Measurements from ENCODE around the gene DPYSL4.
A peak's percentile ranks its signal among the peaks of the same experiment; 100 is the strongest.

Gene DPYSL4

DNA sequence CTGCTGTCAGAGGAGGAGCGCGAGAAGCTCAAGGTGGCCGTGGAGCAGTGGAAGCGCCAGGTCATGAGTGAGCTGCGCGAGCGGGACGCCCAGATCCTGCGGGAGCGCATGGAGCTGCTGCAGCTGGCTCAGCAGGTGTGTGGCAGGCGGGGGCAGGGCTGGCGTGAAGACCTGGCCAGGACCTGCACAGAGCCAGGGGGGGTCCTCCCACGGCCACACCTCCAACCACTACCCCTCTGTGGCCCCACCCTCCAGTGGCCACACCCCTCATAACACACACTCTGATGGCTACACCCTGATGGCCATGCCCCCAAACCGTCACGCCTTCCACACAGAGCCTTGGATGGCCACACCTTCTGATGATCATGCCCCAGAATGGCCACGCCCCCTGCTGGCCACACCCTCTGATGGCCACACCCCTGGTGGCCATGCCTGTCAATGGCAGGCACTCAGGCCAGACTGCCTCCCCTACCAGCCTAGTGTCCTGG, 23.4 kb upstream of the DPYSL4 start:
- DNase-seq (ENCODE audit: low spot score): peak; percentile 89

DNA sequence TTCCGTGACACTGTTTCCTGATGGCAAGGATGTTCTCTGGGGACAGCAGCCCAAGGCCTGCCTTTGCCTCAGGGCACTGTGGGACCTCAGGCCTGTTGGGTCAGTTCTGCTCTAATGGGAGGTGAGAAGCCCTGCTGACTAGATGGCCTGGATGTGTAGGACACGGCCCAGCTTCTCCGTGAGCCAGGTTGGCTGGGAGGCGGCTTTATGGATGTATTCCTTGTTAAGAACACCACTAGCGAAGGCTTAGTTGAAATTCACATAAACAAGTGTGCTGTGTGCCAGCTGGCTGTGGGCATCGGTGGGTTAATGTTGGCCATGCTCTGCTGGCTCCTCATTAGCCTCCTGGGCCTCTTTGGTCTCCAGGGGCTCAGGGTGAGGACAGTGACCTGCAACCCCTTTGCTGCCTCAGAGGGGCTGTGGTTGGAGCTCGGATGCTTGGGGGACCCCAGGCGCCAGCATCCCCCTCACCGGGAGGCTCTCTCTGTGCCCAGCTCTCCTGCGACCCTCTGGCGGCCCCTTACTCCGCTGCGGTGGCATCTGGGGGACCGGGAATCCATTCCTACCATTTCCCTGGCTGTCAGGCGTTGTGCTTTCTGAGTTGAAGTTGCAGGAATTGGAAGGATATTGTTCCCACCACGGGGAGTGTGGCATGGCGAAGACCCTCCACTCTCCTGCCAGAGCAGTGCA, 22.8 kb upstream of the DPYSL4 start:
- no peak for DNase-seq (ENCODE audit: low spot score)

DNA sequence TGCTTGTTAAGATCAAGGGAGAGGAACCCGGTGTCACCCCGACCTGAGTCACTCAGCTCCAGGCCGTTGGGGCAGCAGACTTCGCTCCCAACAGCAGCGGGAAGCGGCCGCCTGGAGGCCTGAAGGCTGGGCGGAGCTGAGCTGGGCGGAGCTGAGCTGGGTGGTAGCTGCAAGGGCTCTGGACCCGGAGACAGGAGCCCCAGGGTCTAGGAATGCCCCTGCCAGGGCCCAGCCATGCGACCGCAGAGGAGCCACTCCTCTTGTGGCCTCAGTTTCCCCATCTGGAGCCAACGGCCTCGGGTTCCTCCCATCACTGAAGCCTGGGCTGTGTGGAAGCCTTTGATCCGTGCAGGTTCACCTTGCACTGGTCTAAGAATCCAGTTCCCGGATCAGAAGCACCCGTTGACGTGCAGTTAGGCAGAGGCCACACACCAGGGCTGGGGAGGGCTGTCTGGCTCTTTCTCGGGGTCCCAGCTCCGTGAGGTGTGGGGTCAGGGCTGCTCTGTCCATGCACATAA, 21.9 kb upstream of the DPYSL4 start:
- no peak for DNase-seq (ENCODE audit: low spot score)

DNA sequence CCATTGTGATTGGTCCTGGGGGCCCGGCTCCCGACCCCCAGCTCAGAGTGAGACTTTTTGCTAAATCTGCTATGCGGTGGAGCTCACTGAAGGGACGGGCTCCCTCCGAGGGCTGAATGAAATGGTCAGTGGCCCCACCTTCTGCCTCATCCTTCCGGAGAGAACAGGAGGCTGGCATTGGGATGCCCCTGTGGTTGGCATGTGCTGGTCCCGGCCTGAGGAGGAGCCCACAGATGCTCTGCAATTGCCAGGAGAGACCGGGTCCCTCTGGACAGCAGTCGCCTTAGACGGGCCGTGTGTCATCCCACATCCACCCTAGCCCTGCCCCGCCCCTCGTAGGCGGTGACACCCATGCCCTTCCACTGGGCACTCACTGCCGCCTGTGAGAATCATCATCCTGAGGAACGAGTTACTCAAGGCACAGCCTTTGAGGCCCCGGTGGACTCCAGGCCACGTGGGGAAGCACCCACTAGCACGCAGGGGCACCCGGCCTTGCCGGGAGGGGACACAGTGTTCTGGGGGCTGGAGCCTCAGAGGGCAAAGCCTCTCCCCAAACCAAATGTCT, 21.2 kb upstream of the DPYSL4 start:
- no peak for DNase-seq (ENCODE audit: low spot score)

DNA sequence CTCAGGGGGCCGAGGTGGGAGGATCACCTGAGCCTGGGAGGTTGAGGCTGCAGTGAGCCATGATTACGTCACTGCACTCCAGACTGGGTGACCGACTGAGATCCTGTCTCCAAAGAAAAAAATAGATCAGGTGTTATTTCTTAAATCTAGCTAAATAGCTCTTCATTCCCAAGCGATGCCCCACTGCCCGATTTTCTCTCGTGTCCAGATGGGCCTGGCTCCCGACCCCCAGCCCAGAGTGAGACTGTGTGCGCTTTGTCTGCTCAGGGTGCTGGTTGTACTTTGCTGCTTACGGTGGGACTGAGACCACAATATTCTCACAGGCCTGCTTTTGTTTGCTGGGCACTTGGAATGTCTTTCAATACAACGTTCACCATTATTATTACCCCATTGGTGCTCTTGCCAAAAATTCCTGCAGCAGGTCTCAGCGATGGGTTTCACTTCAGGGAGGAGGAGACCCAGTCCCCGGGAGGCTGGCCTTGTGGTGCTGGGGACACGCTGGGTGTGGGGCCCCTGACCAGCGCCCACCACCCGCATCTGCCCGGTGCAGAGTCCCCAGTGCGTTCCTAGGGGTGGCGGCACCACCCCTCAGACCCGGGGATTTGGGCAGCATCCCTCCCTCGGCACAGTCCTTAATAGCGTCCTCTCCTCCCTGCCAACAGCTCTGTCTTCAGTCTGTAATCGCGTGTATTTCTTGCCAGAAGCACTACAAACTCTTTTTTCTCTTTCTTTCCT, 20.4 kb upstream of the DPYSL4 start:
- no peak for DNase-seq (ENCODE audit: low spot score)

DNA sequence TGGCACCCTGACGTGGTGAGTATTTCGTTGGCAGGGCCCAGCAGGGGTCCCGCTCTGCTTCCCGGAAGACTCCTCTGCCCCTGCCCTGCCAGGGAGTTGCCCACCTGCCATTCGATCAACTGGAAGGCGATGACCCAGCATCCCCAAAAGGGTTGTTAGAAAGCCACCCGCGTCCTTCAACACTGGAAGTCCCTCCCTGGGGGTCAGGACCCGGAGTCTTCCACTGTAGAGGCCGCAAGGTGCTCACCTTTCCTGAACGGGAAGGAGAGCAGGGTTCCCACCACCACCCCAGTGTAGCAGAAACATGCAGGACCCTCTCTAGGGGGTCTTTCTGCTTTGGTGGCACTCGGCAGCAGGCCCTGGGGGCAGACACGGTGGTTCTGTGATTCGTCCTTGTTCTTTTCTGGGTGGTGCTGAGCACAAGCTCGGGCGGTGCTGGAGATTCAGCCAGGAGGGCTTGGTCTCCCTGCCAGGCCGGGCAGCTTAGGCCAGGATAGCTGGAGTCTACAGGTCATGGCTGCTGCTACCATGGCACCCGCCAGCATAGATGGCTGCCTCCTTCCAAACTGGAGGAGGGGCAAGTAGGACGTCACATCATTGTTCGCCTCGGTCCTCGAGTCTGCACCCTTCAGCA, 19.6 kb upstream of the DPYSL4 start:
- no peak for DNase-seq (ENCODE audit: low spot score)

DNA sequence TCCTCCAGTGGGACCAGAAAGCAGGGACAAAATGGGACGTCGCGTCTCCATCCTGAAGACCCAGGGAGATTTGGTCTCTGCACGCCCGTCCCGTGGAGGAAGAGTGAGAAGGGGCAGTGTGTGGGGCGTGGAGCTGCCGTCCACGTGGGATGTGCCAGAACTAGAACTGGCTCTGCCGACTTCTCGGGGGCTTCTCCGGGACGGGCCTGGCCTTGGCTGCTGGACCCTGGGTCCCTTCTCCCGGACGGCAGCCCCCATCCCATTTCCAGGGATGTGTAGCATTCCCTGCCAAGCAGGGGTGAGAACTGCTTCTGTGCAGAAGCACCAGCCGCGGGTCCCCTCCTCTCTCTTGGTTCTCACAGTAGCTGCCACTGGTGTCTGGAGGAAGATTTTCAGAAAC, 18.8 kb upstream of the DPYSL4 start:
- DNase-seq (ENCODE audit: low spot score): no peak

DNA sequence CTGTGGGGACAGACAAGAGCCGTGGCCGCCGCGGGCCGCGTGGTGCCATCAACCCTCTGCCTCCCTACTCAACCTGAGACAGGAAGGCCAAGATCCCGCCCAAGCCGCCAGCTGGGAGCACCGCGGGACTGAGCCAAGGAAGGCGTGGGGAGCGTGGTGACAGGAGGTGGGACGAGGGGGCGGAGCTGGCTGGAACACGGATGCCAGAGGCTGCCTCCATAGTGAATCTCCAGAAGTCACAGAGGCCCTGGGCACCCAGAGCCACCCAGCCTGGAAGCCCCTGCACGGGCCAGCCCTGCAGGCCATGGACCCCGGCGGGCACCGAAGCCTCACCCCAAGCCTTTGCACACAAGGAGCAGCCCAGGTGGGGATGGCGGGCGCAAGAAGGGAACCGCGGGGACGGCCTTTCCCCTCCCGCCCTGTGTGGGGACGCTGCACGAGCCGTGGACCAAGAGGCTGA, 18.1 kb upstream of the DPYSL4 start:
- no peak for DNase-seq (ENCODE audit: low spot score)

DNA sequence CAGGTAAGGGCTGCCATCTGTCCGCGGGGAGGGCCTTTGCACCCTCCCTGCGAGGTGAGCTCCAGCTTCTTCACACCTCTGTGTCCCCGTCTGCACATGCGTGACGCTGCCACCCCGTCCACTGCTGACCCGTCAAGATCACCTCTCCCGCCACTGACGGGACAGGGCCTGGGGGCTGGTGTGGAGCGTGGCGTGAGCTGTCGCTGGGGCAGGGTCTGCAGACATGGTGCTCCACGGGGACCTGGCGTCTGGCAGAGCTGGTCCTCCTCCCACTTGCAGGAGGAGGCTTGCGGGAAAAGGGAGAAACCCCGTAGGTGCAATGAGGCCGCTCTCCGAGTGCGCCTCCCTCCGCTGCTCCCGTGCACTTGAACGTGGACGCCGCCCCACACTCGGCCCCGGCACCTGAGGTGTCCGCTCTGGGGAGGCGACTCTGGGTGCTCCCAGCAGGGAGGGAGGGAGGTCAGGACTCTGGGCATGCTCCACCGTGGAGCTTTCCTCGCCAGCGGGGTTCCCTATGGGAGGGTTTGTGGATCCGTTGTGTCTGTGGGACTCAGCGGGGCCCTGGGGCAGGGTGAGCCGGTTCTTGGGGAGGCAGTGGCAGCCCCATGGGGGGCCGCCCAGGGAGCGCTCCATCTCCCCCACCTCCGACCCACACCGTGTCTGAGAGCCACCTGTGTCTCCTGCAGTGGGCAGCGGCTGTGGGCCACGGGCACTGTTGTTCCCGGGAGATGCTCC, 17.6 kb upstream of the DPYSL4 start:
- no peak for DNase-seq (ENCODE audit: low spot score)

DNA sequence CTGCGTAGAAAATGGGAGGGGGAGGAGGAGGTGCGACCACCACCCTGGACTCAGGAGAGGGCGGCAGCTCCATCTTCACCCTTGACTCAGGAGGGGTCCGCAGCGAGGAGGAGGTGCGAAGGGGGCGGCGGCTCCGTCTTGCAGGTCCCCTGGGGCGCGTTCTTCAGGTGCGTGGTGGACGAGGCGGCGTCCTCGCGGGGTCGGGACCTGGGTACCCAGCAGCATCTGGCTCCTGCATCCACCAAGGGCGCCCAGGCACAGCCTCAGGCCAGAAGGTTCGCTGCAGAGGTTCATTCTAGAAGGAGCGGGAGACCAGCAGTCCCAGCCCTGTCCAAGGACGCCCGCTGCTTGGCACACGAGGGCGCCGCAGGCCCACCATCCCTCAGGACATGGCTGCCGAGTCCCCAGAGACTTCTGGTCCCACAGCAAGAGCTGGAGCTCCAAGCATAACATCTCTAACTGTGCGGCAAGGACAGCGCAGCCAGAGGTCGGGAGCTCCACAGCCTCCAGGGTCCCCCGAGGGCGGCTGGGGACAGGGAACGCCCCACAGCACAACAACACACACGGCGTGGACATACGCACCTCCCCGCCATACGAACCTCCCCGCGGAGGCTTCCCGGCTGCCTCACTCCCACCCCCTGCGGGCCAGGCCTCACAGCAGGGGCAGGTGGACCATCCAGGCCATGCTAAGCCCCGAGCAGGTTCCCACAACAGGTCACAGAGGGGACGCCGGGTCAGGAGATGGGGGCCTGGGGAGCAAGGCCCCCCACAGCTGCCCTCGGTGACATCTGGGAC, 16.8 kb upstream of the DPYSL4 start:
- DNase-seq (ENCODE audit: low spot score): no peak

DNA sequence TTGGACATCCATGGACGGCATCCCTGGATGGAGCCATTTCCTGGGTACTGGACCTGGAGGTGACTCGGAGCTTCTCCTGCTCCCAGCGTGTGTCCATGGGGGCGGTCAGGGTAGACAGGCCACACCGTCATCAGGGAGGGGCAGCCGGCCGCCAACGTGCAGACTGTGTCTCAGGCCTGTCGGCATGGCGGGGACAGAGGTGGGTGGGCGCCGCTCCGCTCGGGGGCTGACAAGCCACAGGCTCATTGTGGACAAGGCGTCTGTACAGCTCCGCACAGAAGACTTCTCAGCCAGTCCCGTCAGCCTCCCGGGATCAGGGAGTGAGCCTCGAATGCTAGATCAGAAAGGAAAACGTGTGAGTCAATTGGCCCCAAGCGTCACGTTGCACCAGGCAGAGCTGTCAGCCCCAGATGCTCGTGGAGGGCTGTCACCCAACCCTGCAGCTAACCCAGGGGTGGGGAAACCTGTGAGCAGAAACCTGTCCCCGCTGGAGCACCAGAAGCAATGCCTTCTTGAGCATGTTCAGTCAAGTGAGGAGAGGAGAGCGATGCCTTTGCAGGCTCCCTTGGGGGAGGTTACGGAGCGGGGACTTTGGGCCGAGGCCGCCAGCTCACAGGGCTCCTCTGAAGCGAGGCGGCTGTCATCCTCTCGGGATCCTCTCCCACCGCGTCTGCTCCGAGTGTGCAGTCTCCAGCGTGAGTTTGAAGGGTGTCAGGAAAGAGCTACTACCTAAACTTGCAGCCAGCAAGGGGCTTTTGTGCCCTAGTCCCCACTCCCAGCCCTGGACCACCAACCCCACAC, 16.0 kb upstream of the DPYSL4 start:
- no peak for DNase-seq (ENCODE audit: low spot score)

DNA sequence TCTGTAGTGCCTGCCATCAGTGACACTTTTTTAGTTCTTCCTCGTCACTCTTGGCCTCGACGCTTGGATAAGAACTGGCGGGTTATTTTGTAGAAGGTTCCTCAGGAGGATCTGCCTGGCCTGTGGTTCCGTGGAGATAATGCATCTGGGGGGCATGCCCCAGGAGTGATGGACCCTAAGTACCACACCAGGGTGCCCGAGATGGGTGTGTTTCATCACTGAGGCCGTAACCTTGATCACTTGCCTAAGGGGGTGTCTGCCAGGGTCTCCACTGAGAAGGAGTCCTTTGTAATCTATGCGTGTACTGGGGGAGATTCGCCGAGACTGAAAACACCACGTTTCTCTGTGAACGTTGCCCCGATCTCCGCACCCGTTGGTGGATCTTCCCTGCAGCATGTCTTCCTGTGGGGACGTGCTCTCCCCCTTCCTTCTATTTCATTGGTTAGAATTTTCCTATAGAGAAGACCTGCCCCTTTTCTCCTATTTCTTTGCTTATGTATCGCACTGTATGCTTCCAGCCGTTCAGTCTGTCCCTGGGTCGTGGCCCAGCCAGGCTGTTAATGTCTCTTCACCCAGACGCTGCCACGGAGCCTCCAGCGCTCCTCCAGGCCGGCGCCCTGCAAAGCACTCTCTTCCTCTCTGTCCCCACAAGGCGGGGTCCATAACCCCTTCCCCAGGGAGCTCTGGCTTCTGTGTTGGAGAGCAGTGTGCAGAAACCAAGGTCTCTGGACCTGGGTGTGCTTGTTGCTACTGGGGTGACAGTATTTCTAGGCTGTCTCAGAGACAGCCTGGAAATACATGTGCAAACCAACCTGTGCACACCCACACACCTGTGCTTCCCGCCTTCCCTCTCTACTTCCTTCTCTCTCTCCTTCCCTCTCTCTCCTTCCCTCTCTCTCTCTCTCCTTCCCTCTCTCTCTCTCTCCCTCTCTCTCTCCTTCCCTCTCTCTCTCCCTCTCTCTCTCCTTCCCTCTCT, 14.4 kb upstream of the DPYSL4 start:
- DNase-seq (ENCODE audit: low spot score): peak; percentile 90

DNA sequence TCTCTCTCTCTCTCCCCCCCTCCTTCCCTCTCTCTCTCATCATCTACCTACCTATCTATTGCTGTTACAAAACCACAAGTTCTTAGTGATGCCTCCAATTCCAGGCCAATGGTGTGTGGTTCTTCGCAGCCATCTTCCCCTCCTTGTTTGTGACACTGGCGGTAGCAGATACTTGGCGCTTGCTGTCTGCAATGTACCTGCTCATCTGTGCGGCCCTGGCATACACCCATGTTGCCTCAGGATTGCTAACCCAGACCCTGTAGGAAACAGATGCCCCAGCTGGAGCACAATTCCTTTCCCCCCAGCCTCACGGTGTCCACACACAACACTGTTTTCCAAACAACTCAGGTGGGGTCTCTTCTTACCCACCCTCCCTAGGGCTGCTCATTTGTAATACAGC, 13.6 kb upstream of the DPYSL4 start:
- DNase-seq (ENCODE audit: low spot score): no peak

DNA sequence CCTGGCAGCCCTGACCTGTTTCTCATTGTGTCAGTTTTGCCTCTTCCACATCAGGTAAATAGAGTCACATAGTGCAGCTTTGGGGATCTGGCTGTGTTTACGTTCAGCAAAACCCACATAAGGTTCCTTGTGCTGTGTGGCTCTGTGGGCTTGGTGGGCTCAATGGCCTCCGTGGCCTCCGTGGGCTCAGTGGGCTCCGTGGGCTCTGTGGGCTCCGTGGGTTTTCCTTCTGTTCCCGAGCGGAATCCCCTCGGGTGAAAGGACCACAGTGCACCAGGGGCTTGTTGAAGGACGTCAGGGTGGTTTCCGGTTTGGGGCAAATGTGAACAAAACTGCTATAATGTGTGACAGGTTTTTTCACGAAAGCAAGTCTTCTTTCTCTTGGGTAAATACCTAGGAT, 12.5 kb upstream of the DPYSL4 start:
- no peak for DNase-seq (ENCODE audit: low spot score)

DNA sequence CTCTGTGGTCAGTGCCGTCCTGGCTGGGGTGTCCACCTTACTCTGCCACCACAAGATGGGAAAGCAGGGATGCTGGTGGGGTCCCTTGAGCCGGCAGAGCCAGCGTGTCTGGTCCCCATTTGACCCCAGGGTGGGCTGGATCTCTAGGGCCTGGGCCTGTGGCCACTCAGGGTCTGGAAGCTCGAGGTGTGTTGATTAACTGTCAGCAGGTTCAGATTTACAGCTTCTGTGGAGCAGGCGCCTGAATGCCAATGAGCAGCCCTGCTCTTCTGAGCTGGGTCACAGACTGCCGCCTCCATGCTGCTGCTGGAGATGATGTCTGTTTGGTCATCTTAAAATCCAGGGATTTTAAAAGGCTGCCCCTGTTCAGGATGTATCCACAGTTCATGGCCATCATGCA, 11.3 kb upstream of the DPYSL4 start:
- DNase-seq (ENCODE audit: low spot score): peak; percentile 76

DNA sequence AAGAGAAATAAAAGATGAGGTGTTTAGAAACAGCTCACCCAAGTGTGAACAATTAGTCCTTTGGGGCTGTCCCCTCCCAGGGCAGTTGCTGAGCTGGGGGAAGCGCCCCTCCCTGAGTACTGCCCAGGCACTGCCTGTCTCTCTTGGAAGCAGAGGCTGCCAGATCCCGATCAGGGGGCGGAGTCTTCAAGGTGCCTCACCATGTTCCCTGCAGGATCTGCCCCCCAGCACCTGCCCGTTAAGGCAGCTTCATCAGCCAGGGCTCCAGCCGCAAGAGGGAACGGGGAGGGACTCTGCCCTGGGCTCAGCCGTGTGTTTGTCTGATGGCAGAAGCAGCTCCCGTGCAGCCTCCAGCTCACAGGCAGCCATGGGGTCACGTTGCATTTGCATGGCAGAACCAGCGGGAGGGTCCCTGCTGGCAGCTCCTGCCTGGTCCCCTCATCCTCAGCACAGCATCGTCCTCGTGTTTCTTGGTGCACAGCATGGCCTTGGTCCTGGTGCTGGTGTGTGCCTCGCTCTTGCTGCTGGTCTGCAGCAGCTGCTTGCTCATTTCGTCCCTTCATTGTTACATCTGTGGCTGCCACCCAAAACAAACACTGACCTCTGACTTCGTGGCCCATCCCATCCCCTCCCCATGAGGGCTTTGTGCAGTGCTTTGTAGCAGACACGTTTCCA, 10.7 kb upstream of the DPYSL4 start:
- peak; percentile 89 for DNase-seq (ENCODE audit: low spot score)

DNA sequence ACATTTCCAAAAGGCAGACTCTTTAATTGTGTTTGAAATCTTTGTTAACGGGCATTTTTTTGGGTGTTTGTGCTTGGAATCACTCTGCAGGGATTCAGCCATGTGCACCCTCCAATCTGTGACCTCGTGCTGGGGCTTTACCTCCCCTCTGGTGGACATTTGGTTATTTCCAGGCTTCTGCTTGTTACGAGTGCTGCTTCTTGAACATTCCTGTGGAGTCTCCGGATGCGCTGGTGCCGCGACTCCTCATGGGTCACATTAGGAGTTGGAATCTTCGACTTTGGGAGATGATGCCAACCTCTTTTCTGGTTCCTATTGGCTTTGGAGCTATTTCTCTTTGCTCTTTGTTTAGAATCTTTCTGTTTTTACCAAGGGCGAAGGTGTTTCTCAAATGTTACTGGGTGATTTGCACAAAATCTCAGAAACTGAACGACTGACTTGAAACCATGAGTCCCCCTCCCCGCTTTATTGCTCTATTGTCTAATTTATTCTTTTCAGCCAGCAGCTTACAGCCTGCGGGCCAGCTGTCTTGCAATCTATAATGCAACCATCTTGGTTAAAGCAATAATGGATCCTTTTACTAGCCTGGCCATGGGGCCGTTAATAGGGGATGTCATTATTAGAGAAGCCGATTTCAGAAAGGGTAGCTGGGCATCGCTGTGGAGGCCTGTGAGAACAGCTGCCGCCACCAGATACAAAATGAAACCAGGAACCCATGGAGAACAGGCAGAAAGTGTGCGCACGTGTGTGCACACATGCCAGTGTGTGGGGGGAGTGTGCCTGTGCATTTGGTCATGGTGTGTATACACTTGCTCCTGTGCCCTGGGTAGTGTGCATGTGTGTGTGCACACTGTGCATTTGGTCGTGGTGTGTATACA, 9.9 kb upstream of the DPYSL4 start:
- no peak for DNase-seq (ENCODE audit: low spot score)
